ENCODE measurements around the gene CDA.

DNA sequence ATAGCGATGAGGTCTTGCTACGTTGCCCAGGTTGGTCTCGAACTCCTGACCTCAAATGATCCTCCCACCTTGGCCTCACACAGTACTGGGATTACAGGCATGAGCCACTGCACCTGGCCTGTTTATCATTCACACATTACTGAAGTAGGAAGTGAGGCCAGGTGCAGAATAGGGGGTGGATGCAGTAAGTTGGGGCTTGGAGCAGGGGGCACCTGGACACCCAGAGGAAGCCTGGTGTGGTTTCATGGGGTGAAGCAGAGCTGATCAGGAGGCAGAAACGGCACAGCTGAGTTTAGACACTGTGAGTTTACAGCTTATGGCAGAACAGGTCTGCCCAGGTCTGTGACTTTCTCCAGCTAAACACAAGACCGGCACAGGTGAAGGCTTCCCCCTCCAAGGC is 4.9 kb downstream of the CDA start:
- TF ChIP-seq POLR2AphosphoS5 (IDR thresholded peaks at IDR 0.05; ENCODE audit: insufficient read depth in 1 of 2, low read depth in 1 of 2) (no peak), POLR2A (IDR thresholded peaks at IDR 0.05) (no peak)
- TF ChIP-seq, protein P1, sequence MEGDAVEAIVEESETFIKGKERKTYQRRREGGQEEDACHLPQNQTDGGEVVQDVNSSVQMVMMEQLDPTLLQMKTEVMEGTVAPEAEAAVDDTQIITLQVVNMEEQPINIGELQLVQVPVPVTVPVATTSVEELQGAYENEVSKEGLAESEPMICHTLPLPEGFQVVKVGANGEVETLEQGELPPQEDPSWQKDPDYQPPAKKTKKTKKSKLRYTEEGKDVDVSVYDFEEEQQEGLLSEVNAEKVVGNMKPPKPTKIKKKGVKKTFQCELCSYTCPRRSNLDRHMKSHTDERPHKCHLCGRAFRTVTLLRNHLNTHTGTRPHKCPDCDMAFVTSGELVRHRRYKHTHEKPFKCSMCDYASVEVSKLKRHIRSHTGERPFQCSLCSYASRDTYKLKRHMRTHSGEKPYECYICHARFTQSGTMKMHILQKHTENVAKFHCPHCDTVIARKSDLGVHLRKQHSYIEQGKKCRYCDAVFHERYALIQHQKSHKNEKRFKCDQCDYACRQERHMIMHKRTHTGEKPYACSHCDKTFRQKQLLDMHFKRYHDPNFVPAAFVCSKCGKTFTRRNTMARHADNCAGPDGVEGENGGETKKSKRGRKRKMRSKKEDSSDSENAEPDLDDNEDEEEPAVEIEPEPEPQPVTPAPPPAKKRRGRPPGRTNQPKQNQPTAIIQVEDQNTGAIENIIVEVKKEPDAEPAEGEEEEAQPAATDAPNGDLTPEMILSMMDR (IDR thresholded peaks at IDR 0.05): no peak
